ENCODE results near the gene SLC10A4.

Gene SLC10A4

GRCh38 chr4:48489683-48490011 lies 6.5 kb downstream of the SLC10A4 start:
- peak overlapping the region; percentile 58 for H3K4me3 ChIP-seq (ENCODE audit: low read depth, low read length)
- no peaks in the 10 kb centered on the region for H3K36me3 ChIP-seq (ENCODE audit: control insufficient read depth, insufficient read depth, low read length)
- no peak overlapping the region; the same call in 1 of the 2 replicates for H3K9ac ChIP-seq (ENCODE audit: low read depth, low read length)
- H3K4me1 ChIP-seq (ENCODE audit: control insufficient read depth, insufficient read depth, low read length): peaks cover 16% of the 10 kb centered on the region
- H3K27ac ChIP-seq (ENCODE audit: low read depth, low read length): no peak overlapping the region
- no peaks in the 10 kb centered on the region for H3K9me3 ChIP-seq (ENCODE audit: control insufficient read depth, insufficient read depth, low read length)
- H3K27me3 ChIP-seq (ENCODE audit: control insufficient read depth, insufficient read depth, low read length): peaks cover 62% of the 10 kb centered on the region

GRCh38 chr4:48490012-48490679 lies 7.0 kb downstream of the SLC10A4 start, which contains the start of gene ZAR1:
Gene ZAR1 (plus strand): TSS chr4:48490252. CDS start chr4:48490292, 40 bp downstream.
- H3K27ac ChIP-seq (ENCODE audit: low read depth, low read length): no peak within 1 kb of the TSS
- peaks cover 16% of the 10 kb centered on the region for H3K4me1 ChIP-seq (ENCODE audit: control insufficient read depth, insufficient read depth, low read length)
- peak within 1 kb of the TSS; percentile 58 for H3K4me3 ChIP-seq (ENCODE audit: low read depth, low read length)
- no peak within 1 kb of the TSS; the same call in 1 of the 2 replicates for H3K9ac ChIP-seq (ENCODE audit: low read depth, low read length)
- H3K36me3 ChIP-seq (ENCODE audit: control insufficient read depth, insufficient read depth, low read length): no peaks in the 10 kb centered on the region
- peaks cover 57% of the 10 kb centered on the region for H3K27me3 ChIP-seq (ENCODE audit: control insufficient read depth, insufficient read depth, low read length)
- no peaks in the 10 kb centered on the region for H3K9me3 ChIP-seq (ENCODE audit: control insufficient read depth, insufficient read depth, low read length)

- Histone ChIP-seq H3K36me3 (ENCODE audit: control insufficient read depth, insufficient read depth, low read length) (no peaks in the 10 kb centered on the region), H3K4me3 (ENCODE audit: low read depth, low read length) (peak overlapping the region; percentile 58; the same call in 1 of the 2 replicates), H3K27ac (ENCODE audit: low read depth, low read length) (no peak overlapping the region), H3K27me3 (ENCODE audit: control insufficient read depth, insufficient read depth, low read length) (peaks cover 54% of the 10 kb centered on the region), H3K9me3 (ENCODE audit: control insufficient read depth, insufficient read depth, low read length) (no peaks in the 10 kb centered on the region), H3K4me1 (ENCODE audit: control insufficient read depth, insufficient read depth, low read length) (peaks cover 16% of the 10 kb centered on the region), H3K9ac (ENCODE audit: low read depth, low read length) (no peak overlapping the region; the same call in 1 of the 2 replicates)
Measured at GRCh38 chr4:48490680-48491513, 7.8 kb downstream of the SLC10A4 start.

GRCh38 chr4:48491514-48492176 lies 8.5 kb downstream of the SLC10A4 start:
- Histone ChIP-seq H3K9ac (ENCODE audit: low read depth, low read length) (no peak overlapping the region), H3K4me3 (ENCODE audit: low read depth, low read length) (peak overlapping the region; percentile 58; the same call in 1 of the 2 replicates), H3K9me3 (ENCODE audit: control insufficient read depth, insufficient read depth, low read length) (no peaks in the 10 kb centered on the region), H3K36me3 (ENCODE audit: control insufficient read depth, insufficient read depth, low read length) (no peaks in the 10 kb centered on the region), H3K27me3 (ENCODE audit: control insufficient read depth, insufficient read depth, low read length) (peaks cover 54% of the 10 kb centered on the region), H3K4me1 (ENCODE audit: control insufficient read depth, insufficient read depth, low read length) (peaks cover 16% of the 10 kb centered on the region), H3K27ac (ENCODE audit: low read depth, low read length) (no peak overlapping the region)

- Histone ChIP-seq H3K9me3 (ENCODE audit: control insufficient read depth, insufficient read depth, low read length) (no peaks in the 10 kb centered on the region), H3K36me3 (ENCODE audit: control insufficient read depth, insufficient read depth, low read length) (peaks cover under 1% of the 10 kb centered on the region), H3K27me3 (ENCODE audit: control insufficient read depth, insufficient read depth, low read length) (peaks cover 42% of the 10 kb centered on the region), H3K4me1 (ENCODE audit: control insufficient read depth, insufficient read depth, low read length) (peaks cover 9% of the 10 kb centered on the region), H3K27ac (ENCODE audit: low read depth, low read length) (no peak overlapping the region), H3K4me3 (ENCODE audit: low read depth, low read length) (no peak overlapping the region), H3K9ac (ENCODE audit: low read depth, low read length) (no peak overlapping the region)
Measured at GRCh38 chr4:48493452-48494100, 10.4 kb downstream of the SLC10A4 start.

GRCh38 chr4:48495941-48496340 lies 12.8 kb downstream of the SLC10A4 start:
- H3K27ac ChIP-seq (ENCODE audit: low read depth, low read length): no peak overlapping the region
- peaks cover 7% of the 10 kb centered on the region for H3K4me1 ChIP-seq (ENCODE audit: control insufficient read depth, insufficient read depth, low read length)
- peaks cover 19% of the 10 kb centered on the region for H3K27me3 ChIP-seq (ENCODE audit: control insufficient read depth, insufficient read depth, low read length)
- no peak overlapping the region for H3K4me3 ChIP-seq (ENCODE audit: low read depth, low read length)
- H3K9ac ChIP-seq (ENCODE audit: low read depth, low read length): no peak overlapping the region
- H3K36me3 ChIP-seq (ENCODE audit: control insufficient read depth, insufficient read depth, low read length): peaks cover 24% of the 10 kb centered on the region
- no peaks in the 10 kb centered on the region for H3K9me3 ChIP-seq (ENCODE audit: control insufficient read depth, insufficient read depth, low read length)

- Histone ChIP-seq H3K9ac (ENCODE audit: low read depth, low read length) (no peak overlapping the region), H3K4me1 (ENCODE audit: control insufficient read depth, insufficient read depth, low read length) (peaks cover 8% of the 10 kb centered on the region), H3K27ac (ENCODE audit: low read depth, low read length) (no peak overlapping the region), H3K36me3 (ENCODE audit: control insufficient read depth, insufficient read depth, low read length) (peaks cover 28% of the 10 kb centered on the region), H3K4me3 (ENCODE audit: low read depth, low read length) (no peak overlapping the region), H3K9me3 (ENCODE audit: control insufficient read depth, insufficient read depth, low read length) (no peaks in the 10 kb centered on the region), H3K27me3 (ENCODE audit: control insufficient read depth, insufficient read depth, low read length) (no peaks in the 10 kb centered on the region)
Measured at GRCh38 chr4:48498895-48499294, 15.8 kb downstream of the SLC10A4 start.

GRCh38 chr4:48499551-48500066 lies 16.5 kb downstream of the SLC10A4 start:
- Histone ChIP-seq H3K9me3 (ENCODE audit: control insufficient read depth, insufficient read depth, low read length) (no peaks in the 10 kb centered on the region), H3K36me3 (ENCODE audit: control insufficient read depth, insufficient read depth, low read length) (peaks cover 30% of the 10 kb centered on the region), H3K27ac (ENCODE audit: low read depth, low read length) (no peak overlapping the region), H3K4me1 (ENCODE audit: control insufficient read depth, insufficient read depth, low read length) (peaks cover 15% of the 10 kb centered on the region), H3K4me3 (ENCODE audit: low read depth, low read length) (no peak overlapping the region), H3K27me3 (ENCODE audit: control insufficient read depth, insufficient read depth, low read length) (no peaks in the 10 kb centered on the region), H3K9ac (ENCODE audit: low read depth, low read length) (no peak overlapping the region)

- Histone ChIP-seq H3K36me3 (ENCODE audit: control insufficient read depth, insufficient read depth, low read length) (peaks cover 58% of the 10 kb centered on the region), H3K27ac (ENCODE audit: low read depth, low read length) (no peak overlapping the region), H3K4me3 (ENCODE audit: low read depth, low read length) (no peak overlapping the region; the same call in 1 of the 2 replicates), H3K9me3 (ENCODE audit: control insufficient read depth, insufficient read depth, low read length) (no peaks in the 10 kb centered on the region), H3K27me3 (ENCODE audit: control insufficient read depth, insufficient read depth, low read length) (no peaks in the 10 kb centered on the region), H3K4me1 (ENCODE audit: control insufficient read depth, insufficient read depth, low read length) (peaks cover 15% of the 10 kb centered on the region), H3K9ac (ENCODE audit: low read depth, low read length) (no peak overlapping the region)
Measured at GRCh38 chr4:48503233-48504025, 20.3 kb downstream of the SLC10A4 start.

- no peak overlapping the region for H3K9ac ChIP-seq (ENCODE audit: low read depth, low read length)
- no peak overlapping the region for H3K27ac ChIP-seq (ENCODE audit: low read depth, low read length)
- peaks cover 59% of the 10 kb centered on the region for H3K36me3 ChIP-seq (ENCODE audit: control insufficient read depth, insufficient read depth, low read length)
Measured at GRCh38 chr4:48504026-48504330, 20.8 kb downstream of the SLC10A4 start.

More at GRCh38 chr4:48504026-48504330, 20.8 kb downstream of the SLC10A4 start:
- Histone ChIP-seq H3K27me3 (ENCODE audit: control insufficient read depth, insufficient read depth, low read length) (no peaks in the 10 kb centered on the region), H3K9me3 (ENCODE audit: control insufficient read depth, insufficient read depth, low read length) (no peaks in the 10 kb centered on the region), H3K4me3 (ENCODE audit: low read depth, low read length) (no peak overlapping the region; the same call in 1 of the 2 replicates), H3K4me1 (ENCODE audit: control insufficient read depth, insufficient read depth, low read length) (peaks cover 14% of the 10 kb centered on the region)
